Fibroblast of peridontal ligament (primary cell): Measurements from ENCODE around the gene SH2D3C.

Source experiments
- DNase-seq: peaks from one replicate; pipeline ENCODE4 v3.0.0-alpha.2; 2010; ENCODE audit errors: extremely low read depth

The SH2D3C gene

DNA sequence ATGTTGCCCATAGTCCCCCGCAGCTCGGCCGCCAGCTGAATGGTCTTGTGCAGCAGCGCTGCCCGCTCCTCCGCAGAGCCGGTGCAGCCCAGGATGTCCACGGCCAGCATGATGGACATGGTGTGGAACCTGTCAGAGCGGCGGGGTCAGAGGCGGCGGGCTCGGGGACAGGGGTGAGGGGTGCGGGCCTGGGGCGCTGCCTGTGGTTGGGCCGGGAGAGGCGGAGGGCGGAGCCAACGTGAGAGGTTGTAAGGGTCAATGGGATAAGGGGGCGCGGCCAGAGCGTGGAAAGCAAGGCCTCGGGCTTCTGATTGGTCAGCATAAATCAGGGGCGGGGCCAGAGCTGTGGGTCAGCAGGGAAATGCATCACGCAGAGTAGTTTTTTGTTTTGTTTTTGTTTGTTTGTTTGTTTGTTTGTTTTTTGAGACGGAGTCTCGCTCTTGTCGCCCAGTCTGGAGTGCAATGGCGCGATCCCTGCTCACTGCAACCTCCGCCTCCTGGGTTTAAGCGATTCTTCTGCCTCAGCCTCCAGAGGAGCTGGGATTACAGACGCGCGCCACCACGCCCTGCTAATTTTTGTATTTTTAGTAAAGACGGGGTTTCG lies 36.5 kb downstream of the SH2D3C start:
- DNase-seq, result no peak

DNA sequence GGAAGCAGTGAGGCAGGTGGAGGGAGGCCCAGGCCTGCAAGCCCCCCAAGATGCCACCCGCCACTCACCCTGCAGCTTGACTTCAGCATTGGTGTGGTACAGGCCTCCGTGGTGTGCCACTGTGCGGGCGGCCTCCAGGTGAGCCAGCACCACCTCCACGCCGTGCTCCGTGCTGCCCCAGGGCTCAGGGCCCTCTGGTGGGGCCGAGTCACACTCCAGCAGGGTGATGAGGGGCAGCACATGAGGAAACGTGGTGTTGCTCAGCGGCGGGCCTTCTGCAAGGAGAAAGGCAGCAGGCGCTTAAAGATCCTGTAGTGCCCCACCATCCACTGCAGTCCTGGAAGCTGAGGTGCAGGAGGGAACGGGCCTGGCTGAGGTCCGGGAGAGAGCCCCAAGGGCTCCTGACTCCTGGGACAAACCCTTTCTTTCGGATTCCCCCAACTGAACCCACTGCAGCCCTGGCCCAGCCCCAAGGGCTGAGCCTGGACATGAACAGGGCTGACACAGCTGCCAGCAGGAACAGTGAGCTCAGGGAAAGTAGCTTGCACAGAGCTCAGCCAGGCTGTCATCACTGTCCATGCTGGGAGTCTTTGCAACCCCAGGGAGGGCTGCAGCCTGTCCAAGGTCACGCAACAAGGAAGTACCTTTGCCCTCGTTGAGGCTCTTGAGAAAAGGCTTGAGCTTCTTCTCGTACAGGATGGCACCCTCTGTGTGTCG lies 38.7 kb downstream of the SH2D3C start:
- no peak for DNase-seq

DNA sequence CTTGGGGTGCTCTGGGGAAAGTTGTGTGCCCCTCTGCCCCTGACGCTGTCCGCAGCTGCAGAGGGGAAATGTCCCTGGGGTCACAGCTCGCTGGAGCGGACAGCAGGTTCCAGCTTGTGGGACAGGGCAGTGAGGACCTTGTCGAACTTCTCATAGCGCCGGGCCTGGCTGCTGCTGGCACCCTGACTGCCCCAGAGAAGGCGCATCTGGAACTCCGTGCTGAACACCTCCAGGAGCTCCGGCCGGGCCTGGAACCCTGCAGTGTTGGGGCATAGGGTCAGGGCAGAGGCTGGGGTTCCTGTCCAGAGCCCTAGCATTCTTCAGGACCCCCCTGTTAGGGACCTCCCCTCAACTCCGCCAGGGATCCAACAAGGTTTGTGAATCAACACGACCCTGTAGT lies 39.8 kb downstream of the SH2D3C start:
- DNase-seq, result no peak

DNA sequence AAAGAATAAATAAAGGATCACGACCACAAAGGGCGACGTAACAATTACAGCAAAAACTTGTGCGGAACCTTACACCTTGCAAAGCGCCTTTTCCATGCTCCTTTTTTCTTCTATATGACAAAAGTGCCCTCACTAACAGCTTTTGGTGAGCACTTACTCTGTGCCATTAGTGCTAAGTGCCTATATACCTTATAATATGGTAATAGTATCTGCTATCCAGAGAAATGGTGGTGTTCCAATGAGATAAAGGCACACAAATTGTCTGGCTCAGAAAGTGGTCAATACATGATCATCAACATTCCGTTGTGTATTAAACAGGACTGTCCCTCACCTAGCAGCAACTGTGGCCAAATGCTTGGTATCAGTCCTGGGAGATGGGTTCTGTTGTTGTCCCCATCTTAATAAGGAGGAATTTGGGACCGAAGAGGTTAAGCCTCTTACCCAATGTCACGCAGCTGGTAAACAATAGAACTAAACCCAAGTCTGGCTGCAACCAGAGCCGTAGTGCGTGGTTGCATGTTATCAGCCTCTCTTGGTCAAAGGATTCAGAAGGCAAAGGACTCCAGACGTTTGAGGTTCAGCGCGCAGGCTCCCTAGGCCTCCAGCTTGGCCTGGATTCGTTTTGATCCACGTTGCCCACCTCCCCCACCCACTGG lies 42.8 kb downstream of the SH2D3C start:
- peak; percentile 7 for DNase-seq

DNA sequence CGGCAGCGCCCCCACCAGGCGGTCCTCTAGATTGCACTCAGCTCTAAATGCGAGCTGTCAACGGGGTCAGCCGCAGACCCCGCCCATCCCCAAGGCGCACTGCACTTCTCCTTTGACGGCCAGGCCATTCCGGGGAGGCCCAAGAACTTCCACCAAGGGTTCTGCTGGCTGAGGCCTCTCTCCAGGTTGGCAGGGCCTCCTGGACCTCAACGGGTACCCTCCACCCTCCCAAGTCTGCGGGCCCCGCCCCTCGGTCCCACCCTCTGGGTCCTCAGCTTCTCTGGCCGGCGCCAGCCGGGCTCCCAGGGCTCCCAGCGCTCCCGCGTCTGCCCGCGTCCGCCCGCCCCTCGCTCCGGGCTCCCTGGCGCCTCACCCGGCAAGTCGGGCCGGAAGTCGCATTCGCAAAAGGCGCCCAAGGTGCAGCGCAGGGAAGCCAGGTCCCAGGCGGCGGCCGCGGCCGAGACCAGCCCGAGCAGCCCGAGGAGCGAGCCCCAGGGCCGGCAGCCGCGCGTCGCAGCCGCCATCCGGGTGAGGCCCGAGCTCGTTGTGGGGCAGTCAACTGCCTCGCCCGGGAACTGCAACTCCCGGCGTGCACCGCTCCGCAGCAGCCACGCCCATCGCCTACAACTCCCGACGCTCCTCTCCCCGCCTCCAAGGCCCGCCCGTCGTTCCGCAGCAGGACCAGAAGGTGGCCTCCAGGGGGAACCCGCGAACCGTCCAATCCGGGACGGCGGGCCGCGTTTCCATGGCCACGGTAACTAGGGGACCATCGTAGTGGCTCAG lies 43.5 kb downstream of the SH2D3C start, which contains the start of gene TOR2A:
TSS of gene TOR2A (minus strand) at position 548 of the 783 bp plus-strand sequence. CDS start at position 524, 24 bp downstream.
- peak; percentile 93 for DNase-seq

DNA sequence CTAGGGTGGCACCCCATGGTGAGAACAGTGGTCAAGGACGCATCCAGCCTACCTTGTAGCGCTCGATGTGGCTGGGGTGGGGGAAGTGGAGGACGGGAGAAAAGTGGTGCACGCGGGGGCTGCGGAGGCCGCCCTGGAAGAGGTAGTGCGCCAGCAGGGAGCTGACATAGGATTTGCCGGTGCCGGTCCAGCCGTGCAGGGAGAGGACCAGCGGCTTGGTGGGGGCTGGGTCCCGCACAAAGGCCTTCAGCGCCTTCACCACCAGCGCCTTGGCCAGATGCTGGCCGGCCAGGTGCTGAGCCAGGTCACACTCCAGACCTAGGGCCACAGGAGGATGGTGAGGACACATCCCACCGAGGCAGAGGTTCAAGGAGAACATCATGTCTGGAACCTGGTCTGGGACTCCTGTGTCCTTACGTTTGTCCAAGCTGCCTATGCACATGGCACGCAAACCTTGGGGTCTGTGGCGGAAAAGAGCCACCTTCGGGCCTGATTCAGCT lies 44.2 kb downstream of the SH2D3C start:
- no peak for DNase-seq

DNA sequence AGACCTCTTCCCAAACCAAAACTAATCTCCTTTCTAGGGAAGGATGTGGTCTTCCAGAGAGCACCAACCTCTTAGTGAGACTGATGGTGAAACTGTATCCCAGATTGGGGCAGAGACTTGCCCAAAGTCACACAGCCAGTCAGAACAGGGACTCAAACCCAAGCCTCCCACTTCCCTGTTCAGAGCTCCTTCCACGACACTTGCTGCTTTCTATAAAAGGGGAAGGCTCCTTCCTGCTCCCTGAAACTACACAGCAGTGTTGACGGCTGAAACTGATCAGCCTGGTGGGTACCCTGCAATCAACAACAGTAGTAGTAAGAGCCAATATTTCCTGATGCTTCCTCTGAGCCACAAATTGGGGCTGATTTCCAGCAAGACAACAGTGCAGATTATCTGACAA lies 44.9 kb downstream of the SH2D3C start:
- no peak for DNase-seq

DNA sequence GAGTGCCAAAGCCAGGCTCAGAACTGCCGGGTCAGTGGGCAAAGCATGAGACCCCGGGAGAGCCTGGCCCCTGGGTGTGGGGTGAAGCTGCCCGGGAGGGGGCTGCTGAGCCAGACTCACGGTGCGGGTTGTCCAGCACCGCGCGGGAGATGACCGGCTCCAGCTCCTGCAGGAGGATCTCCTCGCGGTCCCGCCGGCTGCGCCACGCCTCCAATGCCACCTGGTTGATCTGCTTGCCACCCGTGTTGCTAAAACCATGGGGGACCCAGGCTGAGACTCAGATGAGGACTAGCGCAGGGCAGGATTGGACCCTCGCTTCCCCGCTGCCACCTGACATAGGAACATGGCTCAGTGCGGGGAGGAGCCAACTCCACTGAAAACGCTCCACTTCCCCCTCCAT lies 46.0 kb downstream of the SH2D3C start:
- DNase-seq, result no peak

DNA sequence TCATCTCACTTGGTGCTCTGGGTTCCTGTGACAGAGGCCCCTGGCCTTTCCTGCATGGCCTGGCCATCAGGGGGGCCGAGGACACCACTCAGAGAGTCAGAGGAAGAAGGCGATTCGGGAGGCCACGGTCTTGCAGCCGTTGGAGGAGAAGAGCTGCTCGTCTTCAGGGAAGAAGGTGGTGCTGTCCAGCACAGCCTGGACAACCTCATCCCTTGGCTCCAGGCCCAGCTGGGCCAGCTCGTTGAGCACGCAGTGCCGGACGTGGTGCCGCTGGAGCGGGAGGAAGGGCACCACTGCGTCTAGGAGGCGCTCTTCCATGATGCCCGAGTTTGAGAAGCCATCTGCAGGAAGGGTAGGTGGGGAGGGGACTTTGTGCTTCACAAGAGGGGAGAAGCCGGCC lies 46.5 kb downstream of the SH2D3C start:
- no peak for DNase-seq

DNA sequence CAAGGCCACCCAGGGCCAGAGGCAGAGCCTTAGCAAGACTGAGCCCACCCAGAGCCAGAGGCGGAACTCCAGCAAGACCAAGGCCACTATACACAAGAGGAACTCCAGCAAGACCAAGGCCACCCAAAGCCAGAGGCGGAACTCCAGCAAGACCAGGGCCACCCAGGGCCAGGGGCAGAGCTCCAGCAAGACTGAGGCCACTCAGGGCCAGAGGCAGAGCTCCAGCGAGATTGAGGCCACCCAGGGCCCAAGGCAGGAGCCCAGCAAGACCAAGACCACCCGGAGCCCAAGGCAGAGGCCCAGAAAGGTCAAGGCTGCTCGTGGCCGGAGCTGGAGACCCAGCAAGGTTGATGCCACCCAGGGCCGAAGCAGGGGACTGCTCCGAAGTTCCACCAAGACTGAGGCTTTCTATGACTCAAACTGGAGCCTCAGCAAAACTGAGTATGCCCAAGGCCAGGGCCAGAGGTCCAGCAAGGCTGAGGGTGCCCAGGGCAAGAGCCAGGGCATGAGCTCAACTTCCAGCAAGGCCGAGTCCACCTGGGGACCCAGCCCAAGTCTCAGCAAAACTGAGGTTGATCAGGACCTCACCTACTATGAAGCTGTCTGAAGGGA lies 47.6 kb downstream of the SH2D3C start:
- no peak for DNase-seq

DNA sequence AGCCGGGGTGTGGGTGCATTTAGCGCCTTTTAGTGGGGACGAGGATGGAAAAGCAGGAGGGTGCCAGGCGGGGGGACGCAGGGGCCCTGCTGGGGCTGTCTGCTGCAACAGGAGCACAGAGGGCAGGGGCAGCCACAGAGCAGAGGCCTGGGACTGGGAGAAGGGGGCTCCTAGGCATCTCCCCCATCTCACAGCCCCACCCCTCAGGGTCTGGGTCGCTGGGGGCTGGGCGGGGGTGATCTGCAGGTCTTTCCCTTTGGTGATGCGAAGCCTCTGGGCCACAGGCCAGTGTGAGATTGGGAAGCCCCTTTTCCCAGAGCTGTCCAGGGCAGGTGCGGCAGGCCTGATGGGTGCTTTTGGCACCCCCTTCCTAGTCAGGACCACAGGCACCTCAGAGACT lies 48.2 kb downstream of the SH2D3C start:
- DNase-seq, result no peak

DNA sequence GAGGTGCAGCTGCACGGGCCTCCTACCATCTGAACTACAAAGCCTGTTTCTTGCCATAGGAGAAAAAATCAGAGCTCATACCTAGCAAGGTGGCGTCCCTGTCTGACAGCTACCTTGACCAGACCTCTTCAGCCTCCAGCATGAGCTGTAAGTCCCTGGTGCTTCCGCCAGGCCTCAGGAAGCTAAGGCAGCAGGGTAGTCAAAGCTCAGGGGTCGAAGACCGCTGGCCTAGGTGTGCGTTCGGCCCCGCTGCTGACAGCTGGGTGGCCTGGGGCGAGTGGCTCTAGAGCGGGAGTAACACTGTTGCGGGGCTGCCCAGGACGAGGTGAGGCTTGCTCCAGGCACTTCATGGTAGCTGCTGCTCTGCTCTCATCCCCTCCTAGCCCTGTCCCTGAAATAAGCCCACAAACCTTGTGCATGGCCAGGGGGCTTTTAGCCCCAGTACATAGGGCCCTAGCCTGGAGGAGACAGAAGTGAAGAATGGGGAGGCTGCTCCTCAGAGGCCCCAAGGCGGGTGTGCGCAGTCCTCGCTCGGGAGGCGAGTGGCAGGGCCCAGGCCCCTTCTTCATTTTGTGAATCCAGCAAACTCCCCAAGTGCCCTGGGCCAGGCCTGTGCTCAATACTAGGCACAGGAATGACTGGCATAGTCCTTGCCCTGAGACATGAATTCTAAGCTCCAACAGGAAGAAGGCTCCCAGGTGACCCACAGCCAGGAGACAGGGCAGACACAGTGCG lies 48.8 kb downstream of the SH2D3C start:
- DNase-seq, result no peak

DNA sequence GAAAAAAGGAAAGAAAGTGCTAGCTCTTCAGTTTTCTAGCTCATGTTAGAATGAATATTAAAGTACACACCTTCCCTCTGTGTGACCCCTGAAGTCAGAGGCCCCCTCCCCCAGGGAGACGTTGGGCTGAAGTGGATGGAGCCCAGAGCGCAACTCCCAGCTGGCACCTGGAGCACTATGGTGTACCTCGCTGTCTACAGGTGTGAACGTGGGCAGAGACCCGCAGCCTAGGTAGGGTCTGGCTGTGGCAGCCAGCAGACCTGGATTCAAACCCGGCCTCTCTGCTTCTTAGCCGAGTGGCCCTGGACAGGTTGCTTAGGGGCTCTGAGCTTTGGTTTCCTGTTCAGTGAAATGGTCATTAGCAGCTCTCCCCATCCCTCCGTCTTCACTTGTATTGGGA lies 49.7 kb downstream of the SH2D3C start:
- DNase-seq, result no peak

DNA sequence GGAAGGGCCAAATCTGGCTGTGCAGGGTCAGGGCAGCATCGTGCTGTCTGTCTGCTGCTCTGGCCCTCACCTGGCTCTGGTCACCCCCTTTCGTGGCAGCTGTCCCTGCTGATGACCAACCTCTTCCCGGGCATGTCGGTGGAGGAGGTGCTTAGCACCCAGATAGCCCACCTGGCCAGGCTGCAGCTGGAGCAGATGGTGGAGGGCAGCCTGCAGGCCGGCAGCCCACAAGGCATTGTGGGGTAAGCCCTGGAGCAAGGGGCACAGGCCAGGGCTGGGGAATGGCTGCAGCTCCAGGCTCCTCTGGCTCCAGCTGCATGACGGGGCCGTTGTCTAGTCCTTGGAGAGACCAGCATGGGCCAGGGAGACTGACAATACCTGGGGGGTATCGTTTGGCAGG lies 51.6 kb downstream of the SH2D3C start:
- no peak for DNase-seq

DNA sequence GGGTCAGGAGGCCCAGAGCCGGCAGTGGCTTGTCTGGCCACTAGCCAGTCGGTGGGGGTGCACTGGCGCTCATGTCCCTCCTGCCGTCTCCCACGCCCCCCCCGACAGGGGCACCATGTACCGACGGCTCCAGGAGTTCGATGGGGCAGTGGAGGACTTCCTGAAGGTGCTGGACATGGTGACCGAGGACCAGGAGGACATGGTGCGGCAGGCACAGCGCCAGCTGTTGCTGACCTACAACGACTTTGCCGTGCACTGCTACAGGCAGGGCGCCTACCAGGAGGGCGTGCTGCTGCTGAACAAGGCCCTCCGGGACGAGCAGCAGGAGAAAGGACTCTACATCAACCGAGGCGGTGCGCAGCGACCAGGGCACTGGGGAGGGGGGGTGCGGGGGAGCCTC lies 54.5 kb downstream of the SH2D3C start:
- DNase-seq, result no peak

DNA sequence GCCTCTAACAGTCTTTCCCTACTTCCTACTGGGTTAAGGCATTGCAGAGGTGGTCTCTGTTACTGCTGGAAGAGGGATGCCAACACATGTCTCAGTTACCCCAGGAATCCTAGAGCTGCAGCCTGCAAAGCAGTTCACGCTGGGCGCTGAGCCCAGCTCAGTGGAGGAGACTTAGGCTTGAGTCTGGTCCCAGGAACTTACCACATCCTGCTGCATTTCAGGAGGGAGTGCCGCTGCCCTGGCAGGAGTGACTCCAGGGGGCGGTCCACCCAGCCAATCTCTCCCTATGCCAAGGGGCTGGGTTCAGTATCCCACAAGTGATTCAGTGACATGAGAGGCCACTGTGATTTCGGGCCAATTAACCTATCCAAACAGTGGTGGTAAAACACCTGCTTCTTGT lies 55.0 kb downstream of the SH2D3C start:
- peak; percentile 76 for DNase-seq

DNA sequence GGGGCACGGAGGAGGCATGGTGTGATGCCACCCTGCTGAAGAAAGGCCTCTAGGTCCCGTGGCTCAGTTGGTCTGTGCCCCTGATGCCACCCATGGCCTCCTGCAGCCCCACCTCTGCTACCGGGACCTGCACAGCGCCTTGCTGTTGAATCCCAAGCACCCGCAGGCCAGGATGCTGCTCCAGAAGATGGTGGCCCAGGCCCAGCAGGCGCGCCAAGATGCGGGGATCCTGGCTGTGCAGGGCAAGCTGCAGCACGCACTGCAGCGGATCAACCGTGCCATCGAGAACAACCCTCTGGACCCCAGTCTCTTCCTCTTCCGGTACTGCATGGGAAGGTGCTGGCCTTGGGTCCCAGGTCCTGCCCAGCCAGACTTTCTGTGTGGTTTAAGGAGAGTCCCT lies 55.5 kb downstream of the SH2D3C start:
- DNase-seq, result no peak

DNA sequence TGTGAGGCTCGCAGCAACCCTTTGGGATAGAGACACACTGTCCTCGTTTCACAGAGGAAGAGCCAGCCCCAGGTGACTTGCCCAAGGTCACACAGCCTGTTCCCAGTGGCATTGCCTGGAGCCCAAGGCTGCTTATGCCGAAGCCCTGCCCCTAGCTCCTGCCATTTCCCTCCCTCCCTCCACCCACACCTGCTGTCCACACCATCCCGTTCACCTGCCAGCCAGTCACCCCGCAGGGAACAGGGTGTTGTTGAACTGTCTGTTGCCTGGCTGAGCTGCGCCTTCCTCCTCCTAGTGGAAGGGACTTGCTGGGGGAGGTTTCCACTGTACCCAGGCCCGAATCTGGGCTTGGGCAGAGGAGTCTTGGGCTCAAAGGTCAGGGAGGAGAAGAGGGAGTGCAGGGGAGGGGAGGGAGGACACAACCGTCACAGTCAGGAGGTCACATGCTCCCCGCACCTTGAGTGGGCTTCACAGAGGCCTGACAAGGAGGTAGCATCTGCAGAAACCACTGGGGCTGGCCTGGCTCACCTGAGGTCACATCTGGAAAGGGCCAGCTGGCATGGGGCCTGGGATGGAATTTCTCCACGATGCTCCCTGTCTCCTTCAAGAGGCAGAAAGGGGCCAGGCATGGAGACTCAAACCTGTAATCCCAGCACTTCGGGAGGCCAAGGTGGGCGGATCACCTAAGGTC lies 56.3 kb downstream of the SH2D3C start:
- DNase-seq, result no peak

DNA sequence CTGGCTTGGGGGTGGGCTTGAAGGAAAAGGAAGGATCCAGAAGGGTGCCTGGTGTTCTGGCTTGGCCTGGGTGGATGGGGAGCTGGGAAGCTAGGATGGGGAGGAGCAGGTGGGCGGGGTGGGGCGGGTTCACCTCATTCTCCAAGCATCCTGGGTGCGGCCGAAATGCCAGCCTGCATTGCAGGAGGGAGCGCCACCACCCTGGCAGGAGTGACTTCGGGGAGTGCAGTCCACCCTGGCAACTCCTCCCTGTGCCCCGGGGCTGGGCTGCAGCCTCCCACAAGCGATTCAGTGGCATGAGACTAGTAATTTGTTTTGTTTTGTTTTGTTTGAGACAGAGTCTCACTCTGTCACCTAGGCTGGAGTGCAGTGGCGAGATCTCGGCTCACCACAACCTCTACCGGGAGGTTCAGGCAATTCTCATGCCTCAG lies 57.1 kb downstream of the SH2D3C start:
- no peak for DNase-seq

DNA sequence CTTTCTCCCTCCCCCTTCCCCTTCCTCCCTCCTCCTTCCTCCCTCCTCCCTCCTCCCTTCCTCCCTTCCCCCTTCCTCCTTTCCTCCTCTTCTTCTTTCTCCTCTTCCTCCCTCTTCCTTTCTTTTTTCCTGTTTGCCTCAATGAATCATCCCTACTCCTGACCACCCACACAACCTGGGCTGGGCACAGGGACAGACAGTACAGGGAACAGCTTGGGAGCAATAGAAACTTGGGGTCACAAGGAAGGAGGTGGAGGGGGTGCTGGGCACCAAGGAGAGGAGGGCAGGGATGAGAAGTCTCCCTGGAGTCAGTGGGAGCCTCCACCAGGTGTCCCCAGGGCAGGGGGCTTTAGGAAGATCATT lies 57.6 kb downstream of the SH2D3C start:
- DNase-seq, result no peak
